ENCODE measurements around the gene BRD7. TPM values are rescaled to one million over a fixed set of nuclear protein-coding genes. Genes with fewer than 3 reads are reported as not detected.

BRD7 gene
- total and polyA plus RNA-seq, 2 of the 4 experiments (the other 2 are of a cell fraction): 24.8 to 29.9 TPM

DNA sequence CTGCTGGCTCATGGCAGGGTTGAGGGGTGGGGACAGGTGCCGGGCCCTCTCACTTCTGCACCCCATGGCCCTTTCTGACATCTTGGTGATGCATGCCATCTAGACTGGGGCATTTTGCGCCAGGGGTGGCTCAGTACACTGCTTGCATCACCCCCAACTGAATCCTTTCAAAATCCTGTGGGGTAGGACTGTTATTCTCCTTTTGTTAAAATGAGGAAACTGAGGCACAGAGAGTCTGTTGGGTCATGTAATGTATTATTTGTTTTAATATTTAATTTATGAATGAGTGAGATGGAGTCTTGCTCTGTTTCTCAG is 92.5 kb downstream of the BRD7 start:
- ChIA-PET CTCF (interaction anchor here (0.6 kb wide), 1 partner anchor 390 kb away, joined by 6 read pairs; no protein-coding TSS in a partner anchor), POLR2A (ENCODE audit: unreplicated experiment) (no interaction called here)
- H3K36me3 ChIP-seq (ENCODE audit: control insufficient read depth, insufficient read depth, low read length): no peaks in the 10 kb centered on the region; the same call in 1 of the 2 replicates
- no peak overlapping the region for H2AK5ac ChIP-seq (ENCODE audit: low read depth, low read length)
- H4K20me1 ChIP-seq (ENCODE audit: insufficient read depth, low read length): peaks cover 14% of the 10 kb centered on the region; the same call in 1 of the 2 replicates
- DNase-seq: no peak
- H4K8ac ChIP-seq (ENCODE audit: low read depth in 2 of 2, low read length in 2 of 2): no peak overlapping the region
- H3K23ac ChIP-seq (ENCODE audit: low read depth, low read length): no peak overlapping the region
- no peak overlapping the region for H3K4me3 ChIP-seq (ENCODE audit: insufficient read depth, low read depth, low read length)
- WGBS, 2 experiments (ENCODE audit: extremely low coverage in 2 of 2, insufficient read length in 1 of 2): no CpG with 5 or more reads among the region's 2 CpGs
- H2AFZ ChIP-seq (replicated peaks; ENCODE audit: low read length, poor library complexity): no peak overlapping the region
- H3K4ac ChIP-seq (ENCODE audit: low read depth, low read length): no peak overlapping the region
- H2BK120ac ChIP-seq (ENCODE audit: low read depth, low read length): no peak overlapping the region
- H3K18ac ChIP-seq (ENCODE audit: low read depth, low read length): no peak overlapping the region
- no peak overlapping the region for H3K56ac ChIP-seq (ENCODE audit: extremely low read depth, insufficient read depth, low read length)
- no peak overlapping the region for H2BK15ac ChIP-seq (ENCODE audit: low read depth, low read length)
- in situ Hi-C loops (cut with MboI; ENCODE audit: low sequenced_read_pairs): no loop called here
- no peaks in the 10 kb centered on the region for H3K4me1 ChIP-seq (ENCODE audit: control insufficient read depth, insufficient read depth, low read length)
- TF ChIP-seq RAD21 (IDR thresholded peaks at IDR 0.05; ENCODE audit: low read length) (no peak), FOS (IDR thresholded peaks at IDR 0.05; ENCODE audit: low read depth, low read length) (no peak), SMC3 (IDR thresholded peaks at IDR 0.05; ENCODE audit: low read depth, low read length) (no peak), CEBPB (IDR thresholded peaks at IDR 0.05; ENCODE audit: low read depth, low read length) (no peak), NFE2L2 (IDR thresholded peaks at IDR 0.05; ENCODE audit: low read depth, low read length) (no peak), CHD1 (IDR thresholded peaks at IDR 0.05; ENCODE audit: low read depth, low read length) (no peak)
- TF ChIP-seq, protein P1, sequence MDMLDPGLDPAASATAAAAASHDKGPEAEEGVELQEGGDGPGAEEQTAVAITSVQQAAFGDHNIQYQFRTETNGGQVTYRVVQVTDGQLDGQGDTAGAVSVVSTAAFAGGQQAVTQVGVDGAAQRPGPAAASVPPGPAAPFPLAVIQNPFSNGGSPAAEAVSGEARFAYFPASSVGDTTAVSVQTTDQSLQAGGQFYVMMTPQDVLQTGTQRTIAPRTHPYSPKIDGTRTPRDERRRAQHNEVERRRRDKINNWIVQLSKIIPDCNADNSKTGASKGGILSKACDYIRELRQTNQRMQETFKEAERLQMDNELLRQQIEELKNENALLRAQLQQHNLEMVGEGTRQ (IDR thresholded peaks at IDR 0.05; ENCODE audit: low read depth, low read length): no peak
- no TSS peak for BruUV-seq (replicated peaks)
- intact Hi-C loops (cut with micrococcal nuclease): no loop called here
- dilution Hi-C loops (cut with HindIII; ENCODE audit: low sequenced_read_pairs, unreplicated experiment): no loop called here
- peaks cover 8 to 31% of the 10 kb centered on the region in 2 experiments; a peak in 3 of 4 replicates for H3K79me1 ChIP-seq (ENCODE audit: low read depth in 1 of 2, low read length in 2 of 2)
- H3K14ac ChIP-seq (replicated peaks; ENCODE audit: low read depth, low read length): no peak overlapping the region
- no peak overlapping the region for H3K9ac ChIP-seq (ENCODE audit: low read depth, low read length)
- H4K5ac ChIP-seq (ENCODE audit: low read depth, low read length): no peak overlapping the region
- 0 out of 2 replicates have a peak, but pooled peaks cover 2% of the 10 kb centered on the region for H3K9me3 ChIP-seq (ENCODE audit: control insufficient read depth, insufficient read depth, low read length)
- no peak overlapping the region for H2BK5ac ChIP-seq (ENCODE audit: low read depth, low read length, poor library complexity, severe bottlenecking)
- H2AK9ac ChIP-seq (replicated peaks; ENCODE audit: low read depth, low read length, poor library complexity): no peak overlapping the region
- H3K4me2 ChIP-seq (ENCODE audit: low read depth, low read length): no peak overlapping the region
- H4K91ac ChIP-seq (ENCODE audit: insufficient read depth, low read depth, low read length): no peak overlapping the region
- H3K27me3 ChIP-seq (ENCODE audit: control insufficient read depth, insufficient read depth, low read length): no peaks in the 10 kb centered on the region
- H3K9me1 ChIP-seq (ENCODE audit: insufficient read depth, low read length): no peaks in the 10 kb centered on the region
- H3K27ac ChIP-seq (ENCODE audit: insufficient read depth, low read length): no peak overlapping the region
- H2BK20ac ChIP-seq (ENCODE audit: low read depth, low read length): no peak overlapping the region
- ATAC-seq (ENCODE audit: low read depth): no peak

Measured in IMR-90 (cell line).